Activated CD8-positive, alpha-beta memory T cell treated with anti-CD3 and anti-CD28 coated beads, Interleukin-2, amount 50 U/mL, for 4 hours (primary cell): ENCODE measurements around the gene TEDC1.

ENCODE experiments used
- DNase-seq: peaks from one replicate; pipeline ENCODE4 v3.0.0-alpha.2; 2020

The TEDC1 gene, protein sequence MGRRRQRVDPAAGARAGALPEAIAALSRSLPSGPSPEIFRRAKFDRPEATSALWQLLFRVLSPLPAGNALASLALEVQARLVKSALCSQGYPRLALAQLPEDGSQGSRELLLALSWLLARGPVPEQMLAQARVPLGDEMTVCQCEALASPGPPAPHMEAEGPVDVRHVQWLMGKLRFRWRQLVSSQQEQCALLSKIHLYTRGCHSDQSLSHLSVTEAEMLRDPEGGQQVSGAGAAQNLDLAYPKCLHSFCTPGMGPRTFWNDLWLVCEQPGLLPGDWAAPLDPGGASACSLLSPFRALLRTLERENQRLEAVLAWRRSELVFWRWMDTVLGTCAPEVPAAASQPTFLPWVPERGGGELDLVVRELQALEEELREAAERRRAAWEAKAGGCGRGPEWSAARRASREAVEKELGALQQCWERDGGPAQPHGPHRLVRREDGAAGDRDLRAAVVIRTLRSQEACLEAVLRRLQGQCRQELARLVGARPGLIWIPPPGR

DNA sequence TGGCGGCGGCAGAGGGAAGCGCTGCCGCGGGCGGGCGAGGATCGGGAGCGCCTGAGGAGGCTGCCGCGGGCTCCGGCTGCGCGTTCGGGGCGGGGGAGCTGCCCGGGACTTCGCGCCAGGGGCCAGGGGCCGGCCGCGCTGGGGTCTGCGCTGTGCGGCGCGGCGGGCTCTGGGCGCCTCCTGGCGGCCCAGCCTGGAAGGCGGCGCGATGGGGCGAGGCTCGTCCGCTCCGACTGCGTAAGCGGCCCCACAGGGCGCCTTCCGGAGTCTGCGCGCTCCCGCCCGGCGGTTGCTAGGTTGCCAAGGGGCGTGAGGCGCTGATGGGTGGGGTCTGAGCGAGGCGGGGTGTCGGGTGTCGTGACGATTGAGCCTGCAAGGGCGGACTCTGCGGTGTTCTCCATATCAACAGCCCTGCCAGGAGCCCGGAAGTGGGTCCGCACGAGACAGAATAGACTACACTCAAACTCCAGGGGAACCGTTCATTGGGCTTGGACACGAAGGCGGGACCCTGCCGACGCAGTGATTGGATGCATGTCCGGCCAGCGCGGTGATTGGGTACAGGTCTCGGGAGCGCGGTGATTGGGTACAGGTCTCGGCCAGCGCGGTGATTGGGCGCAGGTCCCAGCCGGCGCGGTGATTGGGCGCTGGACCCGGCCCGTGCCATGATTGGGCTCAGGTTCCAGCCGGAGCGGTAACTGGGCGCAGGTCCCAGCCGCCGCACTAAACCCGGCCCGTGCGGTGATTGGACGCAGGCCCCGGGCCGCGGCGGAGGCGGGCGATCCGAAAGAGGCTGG is at the start of gene TEDC1:
Gene TEDC1 (plus strand): TSS at position 675 of the 794 bp plus-strand sequence. CDS start 130 bp downstream, outside the sequence.
- DNase-seq: peak; percentile 97

DNA sequence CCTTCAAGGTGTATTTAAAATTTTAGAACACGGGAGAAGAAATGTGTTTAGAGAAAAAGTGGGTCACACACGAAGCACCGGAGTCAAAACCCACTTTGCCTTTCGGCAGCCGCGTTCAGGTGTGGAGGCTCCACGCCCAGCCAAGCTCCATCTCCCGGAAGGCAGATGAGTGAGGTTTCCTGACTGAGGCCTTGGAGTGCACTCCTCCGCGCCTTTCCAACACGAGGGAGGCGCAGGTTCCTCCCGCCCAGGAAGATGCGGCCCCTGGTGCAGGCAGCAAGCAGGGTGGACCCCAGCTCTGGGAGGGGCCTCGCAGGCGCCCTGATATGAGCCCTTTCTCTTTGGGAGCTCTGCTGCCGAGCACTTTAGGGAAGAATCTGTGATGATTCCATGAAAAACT is 48.9 kb upstream of the TEDC1 start:
- no peak for DNase-seq

DNA sequence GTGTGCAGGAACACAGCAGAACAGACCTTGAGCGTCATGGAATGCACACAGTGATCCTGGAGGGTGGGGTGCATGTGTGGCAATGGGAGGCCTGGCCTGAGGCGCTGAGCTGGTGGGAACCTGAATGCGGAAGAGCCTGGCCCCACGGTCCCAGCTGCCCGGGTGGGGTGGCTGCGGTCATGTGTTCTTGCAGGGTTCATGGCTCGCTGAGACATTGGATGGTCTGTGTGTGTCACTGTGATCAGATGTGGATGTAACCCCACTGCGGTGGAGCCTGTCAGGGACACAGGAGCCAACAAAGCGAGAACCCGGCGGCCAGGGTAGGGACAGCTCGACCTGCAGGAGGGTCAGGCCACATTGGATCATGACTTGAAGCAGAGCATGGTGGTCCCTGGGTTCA is 48.2 kb upstream of the TEDC1 start:
- no peak for DNase-seq

DNA sequence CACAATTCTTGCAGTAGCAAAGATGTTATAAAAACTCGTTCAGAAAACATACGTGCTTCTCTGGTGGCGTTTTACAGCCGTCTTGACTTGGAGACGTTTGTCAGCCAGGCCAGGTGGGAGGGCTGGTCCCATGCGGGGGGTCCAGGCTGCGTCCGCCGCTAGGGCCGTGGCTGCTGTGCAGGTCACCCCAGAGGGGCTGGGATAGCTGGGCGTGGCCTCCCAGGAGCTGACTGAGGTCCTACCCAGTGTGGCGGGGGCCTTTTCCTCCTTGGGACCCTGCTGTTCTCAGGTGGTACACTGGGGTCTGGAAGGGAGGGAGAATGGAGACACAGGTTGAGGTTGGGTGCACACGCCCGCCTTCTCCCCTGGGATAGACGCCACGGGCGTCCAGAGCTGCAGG is 46.2 kb upstream of the TEDC1 start:
- no peak for DNase-seq

DNA sequence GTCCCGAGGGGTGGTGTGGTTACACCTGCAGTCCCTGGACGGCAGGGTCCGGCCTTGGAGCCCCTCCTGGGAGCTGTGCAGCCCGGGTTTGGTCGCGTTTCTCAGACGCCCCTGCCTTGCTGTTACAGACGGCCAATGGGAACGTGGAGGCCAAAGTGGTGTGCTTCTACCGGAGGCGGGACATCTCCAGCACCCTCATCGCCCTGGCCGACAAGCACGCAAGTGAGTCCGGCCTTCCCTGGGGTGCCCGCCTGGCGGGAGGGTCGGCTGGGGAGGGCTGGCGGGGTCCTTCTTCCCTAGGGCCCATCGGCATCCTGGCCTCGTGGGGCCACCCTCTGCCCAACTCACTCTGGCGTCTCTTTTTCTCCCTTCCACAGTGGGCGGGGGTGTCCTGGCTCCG is 45.8 kb upstream of the TEDC1 start:
- no peak for DNase-seq

DNA sequence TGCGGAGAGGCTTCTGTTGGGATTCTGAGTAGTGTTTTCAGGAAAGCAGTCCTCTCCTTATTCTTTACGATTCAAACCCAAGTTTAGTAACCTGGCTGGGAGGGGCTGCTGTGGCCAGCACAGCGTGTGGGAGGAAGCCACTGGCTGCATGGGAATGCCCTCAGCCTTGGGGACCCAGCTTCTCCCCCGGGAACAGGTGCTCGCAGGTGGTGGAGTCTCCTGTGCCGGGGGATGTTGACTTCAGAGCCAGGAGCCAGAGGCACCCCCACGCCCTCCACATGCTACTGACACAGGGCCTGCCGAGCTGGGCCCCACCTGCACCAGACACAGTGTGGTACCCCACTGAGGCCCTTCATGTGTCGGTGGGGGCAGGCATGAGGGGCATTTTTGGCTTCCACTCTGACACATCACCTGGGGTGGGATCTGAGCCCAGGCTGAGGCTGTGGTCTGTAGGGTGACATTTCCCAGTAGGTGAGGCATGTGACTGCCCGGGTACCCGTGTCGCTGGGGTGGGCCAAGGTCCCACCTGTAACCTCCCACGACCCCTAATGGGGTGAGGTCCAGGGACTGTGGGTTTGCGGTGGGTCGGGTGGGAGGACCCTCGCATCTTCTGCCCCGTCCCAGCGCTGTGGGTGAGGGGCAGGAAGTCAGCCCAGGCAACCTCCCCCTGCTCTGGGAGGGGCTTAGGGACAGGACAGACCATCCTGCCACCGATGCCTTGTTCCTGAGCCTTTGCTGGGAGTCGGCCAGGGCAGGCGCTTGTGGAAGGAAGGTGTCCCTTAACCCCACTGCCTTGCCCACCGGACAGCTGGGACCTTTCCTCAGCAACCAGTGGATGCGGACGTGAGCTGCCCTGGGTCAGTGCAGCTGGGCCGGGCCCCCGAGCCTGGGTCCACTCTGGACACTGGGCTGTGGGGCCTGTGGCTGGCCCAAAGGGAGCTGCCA is 44.9 kb upstream of the TEDC1 start:
- DNase-seq: no peak

DNA sequence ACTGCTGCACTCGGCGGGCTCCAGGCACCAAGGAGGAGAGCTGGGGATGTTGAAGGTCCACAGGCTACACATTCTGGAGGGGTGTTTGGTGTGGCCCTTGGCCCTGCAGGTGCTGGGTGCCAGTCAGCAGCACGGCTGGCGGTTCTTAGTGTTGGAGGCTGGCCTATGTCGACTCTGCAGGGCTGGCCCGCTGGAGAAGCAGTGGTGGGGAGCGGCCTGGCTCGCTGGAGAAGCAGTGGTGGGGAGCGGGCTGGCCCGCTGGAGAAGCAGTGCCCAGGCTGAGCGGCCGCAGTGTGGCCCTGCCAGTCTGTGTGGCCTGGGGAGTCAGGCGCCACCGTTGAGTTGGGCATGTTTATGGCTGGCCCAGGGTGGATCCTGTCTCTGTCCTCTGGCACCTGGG is 44.1 kb upstream of the TEDC1 start:
- no peak for DNase-seq

DNA sequence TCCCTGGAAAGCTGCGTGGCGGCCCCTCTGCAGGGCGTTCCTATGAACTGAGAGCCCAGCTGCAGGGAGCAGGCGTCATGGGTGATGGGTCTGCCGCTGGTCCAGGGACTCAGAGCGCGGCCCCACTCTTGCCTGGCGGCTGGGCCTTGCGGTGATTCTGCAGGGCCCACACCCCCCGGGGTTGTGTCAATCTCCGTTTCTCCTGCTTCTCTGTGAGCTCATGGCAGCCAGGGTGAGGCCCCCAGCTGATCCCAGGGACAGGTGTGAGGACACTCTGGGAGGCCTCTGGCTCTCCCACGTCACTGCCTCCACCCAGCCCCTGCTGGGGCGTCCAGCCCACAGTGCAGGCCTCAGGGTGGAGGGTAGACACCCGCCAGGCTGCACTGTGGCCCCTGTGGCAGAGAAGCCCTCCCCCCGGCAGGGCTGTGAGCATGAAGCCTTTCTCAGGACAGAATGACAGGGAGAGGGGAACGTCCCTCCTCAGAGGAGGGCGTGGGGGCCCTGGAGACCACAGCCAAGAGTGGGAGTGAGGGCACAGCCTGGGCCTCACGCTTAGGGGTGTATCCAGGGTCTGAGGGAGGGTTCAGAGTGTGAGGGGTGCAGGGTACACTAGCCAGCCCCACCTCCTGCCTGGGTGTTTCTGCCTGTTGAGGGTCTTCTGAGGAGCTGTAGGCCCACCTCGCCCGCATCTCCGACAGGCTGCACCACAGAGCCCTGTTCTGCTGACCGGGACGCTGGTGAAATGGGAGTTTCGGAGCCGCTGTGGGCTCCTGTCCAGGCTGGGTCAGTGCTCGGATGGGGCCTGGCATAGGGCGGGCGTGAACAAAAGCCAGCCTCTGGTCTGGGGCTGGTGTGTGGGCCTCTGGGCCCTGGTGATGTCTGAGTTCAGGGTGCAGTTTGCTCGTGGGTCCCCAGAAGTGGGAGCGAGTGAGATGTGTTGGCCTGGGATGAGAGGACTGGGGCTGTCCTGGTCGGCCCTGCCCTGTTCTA is 43.1 kb upstream of the TEDC1 start:
- no peak for DNase-seq

DNA sequence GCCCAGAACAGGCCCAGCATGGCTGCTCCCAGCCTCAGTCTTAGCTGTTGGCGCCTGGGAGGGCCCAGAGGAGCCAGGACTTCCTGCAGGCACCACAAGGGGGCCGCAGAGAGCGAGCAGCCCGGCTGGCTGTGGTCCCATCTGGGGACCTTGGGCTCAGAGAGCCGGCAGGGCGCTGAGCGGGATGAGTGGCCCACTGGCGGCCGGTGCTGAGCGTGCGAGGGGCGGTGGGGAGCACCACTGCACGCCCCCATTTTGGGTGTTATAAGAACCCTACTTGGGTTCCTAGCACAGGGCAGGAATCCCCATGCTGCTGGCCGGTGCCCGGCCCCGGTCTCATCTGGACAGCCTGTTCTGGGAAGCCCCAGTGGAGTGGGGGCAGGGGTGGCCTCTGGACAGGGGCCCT is 42.3 kb upstream of the TEDC1 start:
- DNase-seq: peak; percentile 71

DNA sequence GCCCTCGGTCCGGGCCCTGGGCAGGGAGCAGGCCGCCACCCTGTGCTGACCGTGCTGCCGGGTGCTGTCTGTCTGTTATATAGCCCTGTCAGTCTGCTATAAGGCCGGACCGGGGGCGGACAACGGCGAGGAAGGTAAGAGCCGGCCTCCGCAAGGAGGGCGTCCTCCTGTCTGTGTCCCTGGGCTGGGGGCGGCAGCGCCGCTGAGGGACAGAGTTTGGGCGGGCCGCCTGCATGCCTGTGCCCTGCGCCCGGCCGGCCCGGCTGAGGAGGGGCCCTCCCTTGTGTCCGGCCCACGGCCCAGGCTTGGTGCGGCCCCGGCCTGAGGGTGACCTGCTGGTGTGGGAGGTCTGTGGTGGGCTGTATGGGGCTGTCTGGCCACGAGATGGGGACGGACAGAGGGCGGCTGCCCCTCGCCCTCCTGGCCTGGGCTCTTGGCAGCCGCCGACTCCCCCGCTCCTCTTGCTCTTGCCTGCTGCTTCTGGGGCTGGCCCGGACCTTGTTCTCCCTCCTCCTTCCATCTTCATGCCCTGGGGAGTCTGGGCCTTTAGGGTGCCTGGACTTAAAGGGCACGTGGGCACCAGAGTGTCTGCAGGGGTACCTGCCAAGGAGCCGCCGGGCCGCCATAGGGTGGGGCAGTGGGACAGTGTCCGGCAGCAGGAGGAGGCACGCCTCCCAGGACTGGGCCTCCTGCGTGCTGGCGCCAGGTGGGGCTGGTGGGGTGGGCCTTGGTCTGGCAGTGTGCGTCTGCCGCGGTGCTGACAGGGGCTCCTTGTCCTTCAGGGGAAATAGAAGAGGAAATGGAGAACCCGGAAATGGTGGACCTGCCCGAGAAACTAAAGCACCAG is 41.5 kb upstream of the TEDC1 start:
- no peak for DNase-seq

DNA sequence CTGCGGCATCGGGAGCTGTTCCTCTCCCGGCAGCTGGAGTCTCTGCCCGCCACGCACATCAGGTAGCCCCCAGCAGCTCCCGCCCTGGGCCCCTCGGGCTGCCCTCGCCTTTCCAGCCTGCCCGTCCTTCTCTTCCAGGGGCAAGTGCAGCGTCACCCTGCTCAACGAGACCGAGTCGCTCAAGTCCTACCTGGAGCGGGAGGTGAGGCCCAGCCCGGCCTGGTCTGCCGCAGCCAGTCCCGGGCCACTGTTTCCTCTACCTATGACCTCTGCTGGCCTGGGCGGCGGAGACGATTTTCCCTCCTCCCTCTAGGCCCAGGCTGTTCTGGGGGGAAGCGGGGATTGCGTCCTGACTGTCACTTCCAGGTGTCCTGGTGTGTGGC is 40.9 kb upstream of the TEDC1 start:
- no peak for DNase-seq

DNA sequence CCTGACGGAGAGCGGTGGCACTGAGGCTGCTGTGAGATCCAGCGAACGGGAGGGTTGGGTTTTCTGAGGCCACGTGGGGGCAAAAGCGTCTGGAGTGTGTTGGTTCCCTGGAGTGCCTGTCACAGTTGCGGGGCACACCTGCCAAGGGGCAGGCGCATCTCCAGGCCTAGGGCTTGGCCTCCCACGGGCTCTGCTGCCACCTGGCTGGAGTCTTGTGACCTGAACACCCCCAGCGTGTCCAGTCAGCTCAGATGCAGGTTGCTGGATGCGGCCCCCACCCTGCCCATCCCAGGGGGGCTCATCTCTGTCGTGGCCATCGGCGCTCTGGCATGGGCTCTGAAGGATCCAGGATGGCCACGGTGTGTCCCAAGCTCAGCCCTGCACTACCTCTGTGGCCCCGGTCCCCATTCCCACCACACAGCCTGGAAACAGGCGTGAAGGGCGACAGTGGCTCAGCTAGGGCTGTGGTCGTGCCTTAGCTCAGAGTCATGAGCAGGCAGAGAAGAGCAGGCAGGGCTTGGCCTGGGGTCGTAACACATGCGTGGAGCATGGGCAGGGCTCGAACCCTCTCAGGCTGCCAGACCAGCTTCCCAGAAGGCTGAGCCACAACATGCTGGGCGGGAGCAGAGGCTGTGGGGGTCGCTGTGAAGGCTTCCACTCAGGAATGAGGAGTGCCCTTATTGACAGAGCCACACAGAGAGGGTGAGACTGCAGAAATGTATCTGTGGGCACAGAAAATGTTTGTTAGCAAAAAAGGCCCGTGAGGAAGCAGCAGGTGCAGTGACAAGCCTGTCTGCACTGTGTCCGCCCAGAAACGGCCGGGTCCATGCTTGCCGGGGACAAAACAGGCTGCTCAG is 40.0 kb upstream of the TEDC1 start:
- DNase-seq: no peak

DNA sequence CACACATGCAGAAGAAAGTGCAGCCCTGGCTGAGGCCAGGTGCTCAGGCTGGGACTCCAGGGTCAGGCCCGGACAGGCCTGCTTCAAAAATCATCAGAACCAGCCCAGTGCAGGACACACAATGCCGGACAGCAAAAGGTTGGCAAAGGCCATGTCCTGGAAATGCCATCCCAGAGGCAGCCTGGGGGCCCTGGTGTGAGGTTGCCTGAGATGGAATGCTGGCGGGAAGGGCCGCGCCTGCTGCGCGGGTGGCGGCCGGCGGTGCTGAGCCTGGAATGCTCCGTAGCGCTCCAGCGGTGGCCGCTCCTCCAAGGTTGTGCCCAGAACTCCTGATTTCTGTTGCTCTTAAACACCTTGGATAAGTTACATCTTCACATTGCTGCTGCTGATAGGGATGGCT is 38.1 kb upstream of the TEDC1 start:
- DNase-seq: no peak

DNA sequence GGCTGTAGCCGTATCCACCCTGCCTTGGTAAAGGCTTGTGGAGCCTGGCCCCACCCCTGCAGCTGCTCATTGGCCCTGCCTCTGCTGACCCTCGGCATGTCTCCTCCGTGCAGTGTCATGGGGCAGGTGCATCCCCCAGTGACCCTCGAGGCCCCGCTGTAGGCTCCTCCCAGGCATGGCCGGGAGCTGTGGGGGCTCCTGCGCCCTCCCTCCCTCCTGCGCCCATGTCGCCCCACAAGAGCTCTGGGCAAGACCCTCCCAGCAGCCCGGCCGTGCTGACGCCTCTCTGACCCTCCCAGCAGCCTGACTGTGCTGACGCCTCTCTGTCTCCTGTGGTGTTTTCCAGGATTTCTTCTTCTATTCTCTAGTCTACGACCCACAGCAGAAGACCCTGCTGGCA is 37.2 kb upstream of the TEDC1 start:
- DNase-seq: no peak

DNA sequence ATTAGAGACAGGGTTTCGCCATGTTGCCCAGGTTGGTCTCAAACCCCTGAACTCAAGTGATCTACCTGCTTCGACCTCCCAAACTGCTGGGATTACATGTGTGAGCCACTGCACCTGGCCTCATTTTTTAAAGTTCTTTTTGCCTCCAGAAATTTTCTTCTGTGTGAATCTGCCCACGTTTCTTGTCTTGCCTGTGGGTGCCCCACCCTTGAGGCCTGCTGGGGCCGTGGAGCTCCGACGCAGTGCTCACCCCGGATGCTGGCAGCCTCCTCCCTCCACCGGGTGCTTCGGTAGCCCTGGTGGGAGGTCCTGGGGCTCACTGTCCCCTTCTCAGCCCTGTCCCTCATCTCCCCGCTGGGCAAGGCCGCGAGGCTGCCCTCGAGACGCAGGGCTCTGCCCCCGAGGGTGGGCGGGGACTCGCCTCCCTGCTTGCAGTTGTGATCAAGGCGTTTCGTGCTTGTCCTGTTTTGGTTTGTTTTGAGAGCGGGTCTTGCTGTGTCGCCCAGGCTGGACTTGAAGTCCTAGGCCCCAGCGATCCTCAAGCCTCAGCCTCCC is 35.9 kb upstream of the TEDC1 start:
- no peak for DNase-seq

DNA sequence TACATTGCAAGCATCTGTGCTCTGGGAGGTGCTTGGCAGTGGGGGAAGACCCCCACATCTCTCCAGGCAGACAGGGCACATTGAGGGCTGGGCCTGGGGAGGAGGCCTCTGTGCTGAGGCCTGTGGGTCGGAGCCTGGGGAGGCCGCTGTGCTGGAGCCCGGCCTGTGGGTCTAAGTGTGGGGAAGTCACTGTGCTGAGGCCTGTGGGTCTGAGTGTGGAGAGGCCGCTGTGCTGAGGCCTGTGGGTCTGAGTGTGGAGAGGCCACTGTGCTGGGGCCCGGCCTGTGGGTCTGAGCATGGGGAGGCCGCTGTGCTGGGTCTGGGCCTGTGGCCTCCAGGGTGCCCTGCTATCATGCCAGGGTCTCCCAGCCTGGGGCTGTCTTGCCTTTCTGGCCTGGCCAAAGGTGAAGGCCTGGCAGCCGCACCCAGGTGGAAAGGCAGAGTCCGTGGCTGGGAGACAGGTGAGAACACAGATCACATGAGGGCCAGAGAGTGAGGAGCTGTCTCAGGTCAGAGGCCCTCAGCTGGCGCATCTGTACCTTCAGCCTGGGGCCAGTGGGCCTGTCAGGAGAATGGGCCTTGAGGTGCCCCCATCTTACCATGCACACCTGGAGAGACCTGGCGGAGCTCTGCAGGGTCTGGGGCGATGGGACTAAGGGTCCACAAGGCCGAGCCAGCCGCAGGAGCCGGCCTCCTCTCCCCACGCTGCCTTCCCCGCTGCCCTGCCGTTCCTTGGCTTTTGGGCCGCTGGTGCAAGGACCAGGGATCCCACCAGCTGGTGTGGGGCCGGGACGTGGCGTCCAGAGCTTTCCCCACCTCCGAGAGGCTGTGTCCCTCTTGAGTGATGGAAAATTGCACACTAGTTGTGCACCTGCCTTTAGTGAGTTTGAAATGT is 35.0 kb upstream of the TEDC1 start:
- no peak for DNase-seq

DNA sequence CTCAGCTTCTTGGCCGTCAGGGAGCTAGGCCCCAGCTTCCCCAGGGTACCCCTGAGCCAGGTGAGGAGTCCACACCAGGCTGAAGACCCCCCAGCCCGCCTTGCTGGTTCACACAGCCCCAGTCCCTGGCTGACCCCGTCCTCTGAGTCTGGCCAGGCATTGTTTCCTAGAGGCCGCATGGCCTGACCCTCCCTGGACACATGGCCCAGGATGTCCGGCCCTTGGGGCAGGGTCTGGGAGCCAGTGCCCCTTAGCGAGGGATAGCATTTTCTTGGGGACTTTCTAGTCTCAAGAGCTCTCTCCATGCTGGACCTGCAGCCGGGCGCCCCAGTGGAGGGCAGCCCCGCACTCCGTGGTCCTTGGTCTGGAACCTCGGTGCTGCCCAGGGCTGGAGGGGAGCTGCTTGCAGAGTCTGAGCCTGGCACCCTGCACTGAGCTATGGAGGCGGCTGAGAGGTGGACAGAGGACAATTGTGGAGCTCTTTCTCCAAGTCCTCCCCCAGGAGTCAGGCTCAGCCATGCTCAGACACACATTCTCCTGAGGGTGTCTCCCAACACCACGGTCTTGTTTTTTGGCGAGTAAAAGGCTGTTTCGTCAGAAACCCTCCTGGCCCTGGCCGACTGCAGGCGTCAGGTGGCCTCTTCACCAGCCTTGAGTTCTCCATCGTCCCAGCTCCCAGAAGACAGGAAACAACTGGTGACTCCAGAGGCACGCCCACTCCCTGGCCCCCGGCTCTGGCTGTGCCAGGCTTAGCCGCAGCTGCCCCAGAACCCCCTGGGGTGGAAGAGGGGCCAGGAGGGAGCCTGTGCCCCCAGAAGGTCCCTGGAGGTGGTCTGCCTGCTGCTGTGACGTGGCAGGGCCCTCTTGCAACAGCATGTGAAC is 34.1 kb upstream of the TEDC1 start:
- no peak for DNase-seq
